ENCODE data around the gene DUOXA1. TPM values are rescaled to one million over a fixed set of nuclear protein-coding genes. Genes with fewer than 3 reads are reported as not detected.

The DUOXA1 gene
- not detected for total RNA-seq
- long read RNA-seq = 0 reads

GRCh38 chr15:45129651-45130129 lies at the start of gene DUOXA1, which contains the start of gene DUOX1:
Gene DUOXA1 (minus strand): TSS chr15:45129879. CDS start chr15:45123014, 6,865 bp downstream.
Gene DUOX1 (plus strand): TSS chr15:45129994. CDS start chr15:45131967, 1,973 bp downstream.
- Histone ChIP-seq H3K9me3 (no peaks in the 10 kb centered on the region), H3K27ac (no peak within 1 kb of the TSS), H3K4me1 (peaks cover 0 to 7% (median 0%) of the 10 kb centered on the region in 4 donors), H3K27me3 (peaks cover 0 to 10% of the 10 kb centered on the region in 2 donors), H3K36me3 (no peaks in the 10 kb centered on the region), H3K4me3 (no peak within 1 kb of the TSS)
- WGBS (ENCODE audit: insufficient coverage, low coverage, low lambda C conversion rate, missing lambda C conversion rate) = 8% methylated on average over 9 of the region's 46 CpGs
- ATAC-seq (peak in 1 of 4 donors; percentile 20), DNase-seq (peak in 1 of 3 donors; percentile 55)
- intact Hi-C loops (cut with DNase I) = no loop called here
- TF ChIP-seq CTCF (IDR thresholded peaks at IDR 0.05) = no peak
- TF ChIP-seq POLR2A (IDR thresholded peaks at IDR 0.05) = no peak

GRCh38 chr15:45177285-45177684 lies 47.6 kb upstream of the DUOXA1 start:
- WGBS (ENCODE audit: insufficient coverage, low coverage, low lambda C conversion rate, missing lambda C conversion rate) = 76% methylated on average over 3 of the region's 3 CpGs
- Histone ChIP-seq H3K27ac (no peak overlapping the region), H3K4me3 (no peak overlapping the region), H3K36me3 (peaks cover 0 to 7% (median 0%) of the 10 kb centered on the region in 4 donors), H3K9me3 (no peaks in the 10 kb centered on the region), H3K27me3 (no peaks in the 10 kb centered on the region), H3K4me1 (peaks cover 0 to 4% (median 0%) of the 10 kb centered on the region in 4 donors)
- no peak for ATAC-seq
- no peak for TF ChIP-seq POLR2A (IDR thresholded peaks at IDR 0.05)
- TF ChIP-seq CTCF (IDR thresholded peaks at IDR 0.05) = no peak
- intact Hi-C loops (cut with DNase I) = no loop called here
- DNase-seq = no peak

GRCh38 chr15:45174577-45174976 lies 44.9 kb upstream of the DUOXA1 start:
- DNase-seq (no peak), ATAC-seq (no peak)
- TF ChIP-seq POLR2A (IDR thresholded peaks at IDR 0.05) (no peak), CTCF (IDR thresholded peaks at IDR 0.05) (no peak)
- 95% methylated on average over 2 of the region's 2 CpGs for WGBS (ENCODE audit: insufficient coverage, low coverage, low lambda C conversion rate, missing lambda C conversion rate)
- H3K4me1 ChIP-seq = no peaks in the 10 kb centered on the region
- H3K27me3 ChIP-seq = no peaks in the 10 kb centered on the region
- no peak overlapping the region for H3K4me3 ChIP-seq
- intact Hi-C loops (cut with DNase I) = no loop called here
- H3K27ac ChIP-seq = no peak overlapping the region
- H3K36me3 ChIP-seq = peaks cover 0 to 7% (median 0%) of the 10 kb centered on the region in 4 donors
- H3K9me3 ChIP-seq = no peaks in the 10 kb centered on the region

DNA sequence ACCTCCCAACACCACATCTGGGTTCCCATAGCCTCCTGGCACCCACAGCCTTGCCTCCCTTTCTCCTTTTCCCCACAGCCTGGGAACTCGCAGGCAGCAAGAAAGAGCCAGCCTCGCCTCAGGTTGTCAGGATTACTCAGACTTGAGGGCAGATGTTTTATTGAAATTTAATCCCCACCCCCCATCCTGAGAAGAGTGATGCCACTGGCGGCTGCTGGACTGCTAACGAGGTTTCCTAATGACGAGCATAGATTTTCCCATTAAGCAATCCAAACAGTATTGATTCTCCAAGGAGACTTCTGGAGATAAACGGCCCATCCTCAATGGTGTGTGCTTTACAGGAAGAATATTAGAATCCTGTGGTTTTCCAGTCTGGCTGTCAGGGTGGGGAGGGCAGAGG lies 44.4 kb upstream of the DUOXA1 start:
- intact Hi-C loops (cut with DNase I) = no loop called here
- H3K4me1 ChIP-seq = no peaks in the 10 kb centered on the region
- H3K27ac ChIP-seq = no peak overlapping the region
- ATAC-seq = no peak
- WGBS (ENCODE audit: insufficient coverage, low coverage, low lambda C conversion rate, missing lambda C conversion rate) = 42% methylated on average over 4 of the region's 6 CpGs
- no peaks in the 10 kb centered on the region for H3K9me3 ChIP-seq
- H3K4me3 ChIP-seq = no peak overlapping the region
- no peaks in the 10 kb centered on the region for H3K27me3 ChIP-seq
- TF ChIP-seq CTCF (IDR thresholded peaks at IDR 0.05) (no peak), POLR2A (IDR thresholded peaks at IDR 0.05) (no peak)
- DNase-seq = no peak
- H3K36me3 ChIP-seq = peaks cover 0 to 7% (median 0%) of the 10 kb centered on the region in 4 donors
